OCI-LY7 (cell line): ENCODE data around the gene RTL9.
"Not testable (repeated sequence)": the region's sequence is repeated elsewhere in the genome, so short reads cannot be mapped to it uniquely, and the experiment has no call there.

Experiments
- EZH2phosphoT487 ChIP-seq: fragments of 200-600 bp; sonication (generic); IDR thresholded peaks from 2 replicates; pipeline ENCODE4 v1.6.1; 2018; ENCODE audit warnings: low read depth, borderline replicate concordance, mild to moderate bottlenecking, mixed run types, antibody characterized with exemption, low read length, moderate library complexity, mixed read lengths
- TF ChIP-seq, protein P1 (sequence below): fragments of 200-600 bp; sonication (generic); conservative IDR thresholded peaks from 2 replicates; pipeline ENCODE4 v1.5.1; 2014; ENCODE audit warnings: mild to moderate bottlenecking, antibody characterized with exemption, low read length, moderate library complexity, mixed read lengths

DNA sequence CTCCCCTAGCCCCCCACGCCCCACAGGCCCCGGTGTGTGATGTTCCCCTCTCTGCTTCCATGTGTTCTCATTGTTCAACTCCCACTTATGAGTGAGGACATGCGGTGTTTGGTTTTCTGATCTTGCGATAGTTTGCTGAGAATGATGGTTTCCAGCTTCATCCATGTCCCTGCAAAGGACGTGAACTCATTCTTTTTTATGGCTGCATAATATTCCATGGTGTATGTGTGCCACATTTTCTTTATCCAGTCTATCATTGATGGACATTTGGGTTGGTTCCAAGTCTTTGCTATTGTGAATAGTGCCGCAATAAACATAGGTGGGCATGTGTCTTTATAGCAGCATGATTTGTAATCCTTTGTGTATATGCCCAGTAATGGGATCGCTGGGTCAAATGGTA, 47.6 kb downstream of the RTL9 start:
- TF ChIP-seq, protein P1, sequence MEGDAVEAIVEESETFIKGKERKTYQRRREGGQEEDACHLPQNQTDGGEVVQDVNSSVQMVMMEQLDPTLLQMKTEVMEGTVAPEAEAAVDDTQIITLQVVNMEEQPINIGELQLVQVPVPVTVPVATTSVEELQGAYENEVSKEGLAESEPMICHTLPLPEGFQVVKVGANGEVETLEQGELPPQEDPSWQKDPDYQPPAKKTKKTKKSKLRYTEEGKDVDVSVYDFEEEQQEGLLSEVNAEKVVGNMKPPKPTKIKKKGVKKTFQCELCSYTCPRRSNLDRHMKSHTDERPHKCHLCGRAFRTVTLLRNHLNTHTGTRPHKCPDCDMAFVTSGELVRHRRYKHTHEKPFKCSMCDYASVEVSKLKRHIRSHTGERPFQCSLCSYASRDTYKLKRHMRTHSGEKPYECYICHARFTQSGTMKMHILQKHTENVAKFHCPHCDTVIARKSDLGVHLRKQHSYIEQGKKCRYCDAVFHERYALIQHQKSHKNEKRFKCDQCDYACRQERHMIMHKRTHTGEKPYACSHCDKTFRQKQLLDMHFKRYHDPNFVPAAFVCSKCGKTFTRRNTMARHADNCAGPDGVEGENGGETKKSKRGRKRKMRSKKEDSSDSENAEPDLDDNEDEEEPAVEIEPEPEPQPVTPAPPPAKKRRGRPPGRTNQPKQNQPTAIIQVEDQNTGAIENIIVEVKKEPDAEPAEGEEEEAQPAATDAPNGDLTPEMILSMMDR, result not testable (repeated sequence)
- not testable (repeated sequence) for TF ChIP-seq EZH2phosphoT487
